Kidney epithelial cell (primary cell): ENCODE measurements around the gene POC5. TPM values are rescaled to one million over a fixed set of nuclear protein-coding genes. Genes with fewer than 3 reads are reported as not detected.
A peak's percentile ranks its signal among the peaks of the same experiment; 100 is the strongest.

Source experiments
- DNase-seq: peaks from one replicate; pipeline ENCODE4 v3.0.0-alpha.2; 2010; ENCODE audit warnings: low read depth
- H3K27me3 ChIP-seq: 2 replicates; pipeline ENCODE4 v1.6.0; 2011; ENCODE audit warnings: low read length; ENCODE audit not compliant: control insufficient read depth, insufficient read depth
- H3K36me3 ChIP-seq: 2 replicates; pipeline ENCODE4 v1.5.1; 2011; ENCODE audit warnings: low read length; ENCODE audit not compliant: control insufficient read depth, insufficient read depth
- H3K4me3 ChIP-seq: 2 replicates; pipeline ENCODE4 v1.5.1; 2011; ENCODE audit warnings: low read depth, mild to moderate bottlenecking, control low read depth, low read length
- CTCF ChIP-seq: IDR thresholded peaks from 2 replicates; pipeline ENCODE4 v1.5.1; 2011; ENCODE audit warnings: mild to moderate bottlenecking, moderate library complexity, low read length, control low read depth, inconsistent platforms; ENCODE audit not compliant: insufficient read depth, poor library complexity, severe bottlenecking
- total RNA-seq: library from RNA; depleted of rRNA; stranded (reverse); fragments of >200 nt; gene quantifications from 2 replicates; pipeline ENCODE4 v1.2.3, GENCODE V29; 2015

The POC5 gene
- total RNA-seq, 1 donor from 2014 or later, result 20.6 TPM

- Histone ChIP-seq H3K36me3 (no peaks in the 10 kb centered on the region), H3K4me3 (no peak overlapping the region), H3K27me3 (no peaks in the 10 kb centered on the region)
- no peak for TF ChIP-seq CTCF
- DNase-seq, result no peak
Observed at GRCh38 chr5:75660678-75661465, 56.4 kb downstream of the POC5 start.

GRCh38 chr5:75659791-75660450 lies 57.3 kb downstream of the POC5 start:
- DNase-seq, result no peak
- H3K36me3 ChIP-seq, result no peaks in the 10 kb centered on the region
- TF ChIP-seq CTCF, result no peak
- H3K27me3 ChIP-seq, result no peaks in the 10 kb centered on the region
- no peak overlapping the region for H3K4me3 ChIP-seq

DNA sequence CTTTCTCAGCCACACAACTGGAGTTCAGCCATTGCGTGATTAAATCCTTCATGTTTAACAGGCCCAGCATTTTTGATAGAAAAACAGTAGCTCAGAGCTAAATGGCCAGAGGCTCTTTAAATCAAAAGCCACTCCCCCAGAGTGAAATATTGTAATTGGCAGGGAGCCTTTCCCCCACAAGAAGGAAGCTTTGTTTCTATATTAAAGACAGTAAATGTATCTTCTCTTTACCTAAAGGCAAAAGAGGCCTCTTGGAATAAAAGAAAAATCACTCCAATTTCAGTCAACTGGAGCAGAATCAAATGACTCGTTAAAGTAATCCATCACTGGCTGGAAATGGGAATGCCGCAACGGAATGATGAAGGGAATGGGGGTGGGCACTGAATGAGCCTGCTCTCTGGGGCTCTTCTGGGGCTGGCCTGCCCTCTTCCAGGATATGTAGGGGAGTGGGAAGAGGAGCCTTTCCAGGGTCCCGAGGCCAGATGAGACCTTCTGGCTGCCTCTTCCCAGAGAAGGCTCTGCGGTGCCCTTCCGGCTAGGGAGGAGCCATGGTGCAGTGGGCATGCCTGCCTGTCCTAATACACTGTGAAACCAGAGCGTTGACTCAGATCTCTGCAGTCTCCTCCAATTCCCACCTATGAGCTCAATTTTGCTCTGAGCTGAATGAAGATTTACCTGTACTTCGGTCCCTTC lies 60.8 kb downstream of the POC5 start:
- Histone ChIP-seq H3K27me3 (no peaks in the 10 kb centered on the region), H3K4me3 (peak overlapping the region; percentile 50), H3K36me3 (no peaks in the 10 kb centered on the region)
- no peak for TF ChIP-seq CTCF
- DNase-seq, result no peak

- Histone ChIP-seq H3K4me3 (no peak overlapping the region), H3K36me3 (no peaks in the 10 kb centered on the region), H3K27me3 (no peaks in the 10 kb centered on the region)
- no peak for DNase-seq
- no peak for TF ChIP-seq CTCF
Observed at GRCh38 chr5:75654693-75655295, 62.4 kb downstream of the POC5 start.

DNA sequence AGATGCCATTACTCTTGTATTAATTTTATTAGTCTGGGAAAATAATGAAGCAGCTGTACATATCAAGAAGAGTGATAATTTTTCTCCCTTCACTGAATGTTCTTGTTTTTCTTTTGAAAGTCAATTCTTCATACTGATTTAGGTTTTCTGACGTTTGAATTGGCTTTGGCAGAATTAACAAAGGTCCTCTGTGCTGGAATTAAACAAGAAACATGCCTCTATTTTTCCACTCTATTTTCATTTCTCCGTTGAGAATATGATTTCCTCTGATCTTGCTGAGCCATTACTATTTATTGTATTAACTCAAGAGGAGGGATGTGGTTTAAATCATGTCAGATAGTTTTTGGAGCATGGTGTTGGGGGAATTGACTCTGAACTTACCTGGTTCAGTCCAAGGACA lies 63.7 kb downstream of the POC5 start:
- no peaks in the 10 kb centered on the region for H3K36me3 ChIP-seq
- TF ChIP-seq CTCF, result no peak
- no peak for DNase-seq
- no peaks in the 10 kb centered on the region for H3K27me3 ChIP-seq
- H3K4me3 ChIP-seq, result no peak overlapping the region
